PFSK-1 (cell line): ENCODE data around the gene BPGM.

Source experiments
- FOXP2 ChIP-seq: optimal IDR thresholded peaks from 2 replicates; pipeline ENCODE3; 2011; ENCODE audit warnings: borderline replicate concordance, control low read depth, inconsistent platforms; ENCODE audit not compliant: insufficient read depth; ENCODE audit errors: extremely low read length, extremely low read depth
- POLR2AphosphoS5 ChIP-seq: IDR thresholded peaks from 2 replicates; pipeline ENCODE4 v1.6.1; 2012; ENCODE audit warnings: low read depth, mild to moderate bottlenecking, control low read depth, low read length, moderate library complexity
- REST ChIP-seq, 2 experiments: IDR thresholded peaks; 2 replicates each; pipeline versions ENCODE4 v1.6.1 to v1.8.0; 2011 to 2012; ENCODE audit warnings: low read depth in 2 of 2, low read length in 2 of 2, control low read depth in 1 of 2, inconsistent platforms in 1 of 2, mild to moderate bottlenecking in 1 of 2, moderate library complexity in 1 of 2; ENCODE audit not compliant: insufficient read depth in 1 of 2
- SIN3A ChIP-seq: IDR thresholded peaks from 2 replicates; pipeline ENCODE4 v1.6.1; 2012; ENCODE audit warnings: mild to moderate bottlenecking, low read length, moderate library complexity, borderline replicate concordance; ENCODE audit not compliant: insufficient read depth
- TAF1 ChIP-seq: IDR thresholded peaks from 2 replicates; pipeline ENCODE4 v1.6.1; 2012; ENCODE audit warnings: low read length, control low read depth, borderline replicate concordance; ENCODE audit not compliant: insufficient read depth

BPGM gene

GRCh38 chr7:134718211-134718875 lies 71.7 kb downstream of the BPGM start:
- TF ChIP-seq REST (IDR thresholded peaks at IDR 0.05; ENCODE audit: insufficient read depth in 1 of 2, low read depth in 2 of 2, low read length in 2 of 2), result no peak
- no peak for TF ChIP-seq TAF1
- TF ChIP-seq POLR2AphosphoS5, result no peak
- TF ChIP-seq SIN3A, result no peak
- no peak for TF ChIP-seq FOXP2

DNA sequence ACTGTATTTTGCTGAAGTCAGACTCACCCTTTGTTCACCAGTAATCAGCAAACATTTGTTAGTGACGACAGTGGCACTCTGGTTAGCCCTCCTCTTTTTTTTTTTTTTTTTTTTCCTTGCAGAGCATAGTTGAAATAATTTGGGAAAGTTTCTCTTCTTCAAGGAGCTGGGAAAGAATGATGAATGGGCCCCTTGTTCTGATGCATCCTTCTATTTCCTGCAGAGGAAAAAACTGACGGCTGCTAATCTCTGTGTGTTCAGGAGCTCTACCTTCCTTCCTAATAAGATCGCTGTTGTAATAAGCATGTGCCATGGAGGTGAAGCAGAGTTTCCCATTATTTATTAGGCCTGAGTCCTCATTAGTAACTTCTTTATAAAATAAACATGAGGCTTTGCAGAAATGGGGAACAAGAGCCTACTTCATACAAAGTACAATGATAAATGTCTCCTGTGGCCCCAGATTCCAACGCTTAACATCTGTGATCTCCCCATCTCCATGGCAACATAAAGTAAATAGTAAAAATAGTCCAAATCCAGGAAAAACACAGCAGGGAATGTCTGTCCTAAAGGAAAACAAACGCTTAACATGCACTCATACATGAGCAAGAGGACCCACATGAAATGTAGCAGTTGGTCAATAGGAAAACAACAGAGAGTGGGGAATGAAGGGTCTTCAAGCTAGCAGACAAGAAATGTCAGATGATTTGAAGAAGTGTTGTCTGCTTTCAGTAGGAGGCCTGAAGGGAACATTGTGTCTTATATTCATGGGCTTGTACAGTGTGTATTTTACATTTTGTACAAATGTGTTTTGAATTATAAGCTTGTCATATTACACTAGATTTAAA lies 73.7 kb downstream of the BPGM start:
- TF ChIP-seq REST (IDR thresholded peaks at IDR 0.05; ENCODE audit: insufficient read depth in 1 of 2, low read depth in 2 of 2, low read length in 2 of 2) (no peak), POLR2AphosphoS5 (no peak), SIN3A (no peak)

- no peak for TF ChIP-seq TAF1
- TF ChIP-seq REST (IDR thresholded peaks at IDR 0.05; ENCODE audit: insufficient read depth in 1 of 2, low read depth in 2 of 2, low read length in 2 of 2), result no peak
- no peak for TF ChIP-seq SIN3A
- TF ChIP-seq FOXP2, result no peak
- TF ChIP-seq POLR2AphosphoS5, result no peak
Measured at GRCh38 chr7:134721171-134721570, 74.5 kb downstream of the BPGM start.

DNA sequence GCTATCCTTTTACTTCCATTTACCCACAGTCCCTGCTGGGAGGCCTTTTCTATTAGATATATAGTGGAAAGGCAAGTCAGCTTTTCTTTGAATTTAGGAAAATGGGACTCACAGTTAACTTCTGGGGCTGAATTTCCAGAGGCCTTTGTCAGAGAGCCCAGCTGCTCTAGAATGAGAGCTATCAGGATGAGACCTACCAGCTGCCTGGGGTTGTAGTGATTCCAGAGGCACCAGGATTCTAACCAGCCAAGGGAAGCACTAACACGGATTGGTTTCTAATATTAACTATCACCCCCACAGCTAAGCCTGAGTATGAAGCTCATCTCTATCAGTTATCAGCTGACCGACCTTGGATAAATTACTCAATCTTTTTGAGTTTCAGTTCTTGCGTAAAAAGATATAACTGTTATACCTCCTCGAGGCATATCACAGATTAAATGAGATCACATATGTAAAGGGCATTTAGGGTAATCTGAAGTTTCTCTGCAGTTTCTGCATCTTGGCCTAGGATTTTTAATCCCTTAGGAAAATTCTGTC lies 76.2 kb downstream of the BPGM start:
- TF ChIP-seq SIN3A (no peak), POLR2AphosphoS5 (no peak), REST (IDR thresholded peaks at IDR 0.05; ENCODE audit: insufficient read depth in 1 of 2, low read depth in 2 of 2, low read length in 2 of 2) (no peak), FOXP2 (no peak), TAF1 (no peak)
